Measurements from ENCODE around the gene RHNO1. TPM values are rescaled to one million over a fixed set of nuclear protein-coding genes. Genes with fewer than 3 reads are reported as not detected.

RHNO1 gene
- total RNA-seq, 1 experiment from 2014 or later, result 77.9 TPM

GRCh38 chr12:2833327-2833726 lies 43.7 kb upstream of the RHNO1 start:
- H2AFZ ChIP-seq, result no peak overlapping the region
- no TSS peak for BruUV-seq (replicated peaks)
- H3K9me3 ChIP-seq (ENCODE audit: insufficient read depth, low read depth), result no peaks in the 10 kb centered on the region
- no peak overlapping the region for H3K27ac ChIP-seq
- no peaks in the 10 kb centered on the region for H3K36me3 ChIP-seq (ENCODE audit: low read depth)
- H3K9me2 ChIP-seq (ENCODE audit: insufficient read depth), result no peaks in the 10 kb centered on the region
- TF ChIP-seq EZH2 (IDR thresholded peaks at IDR 0.05; ENCODE audit: low read depth) (no peak), CTCF (conservative IDR thresholded peaks at IDR 0.05) (no peak)
- intact Hi-C loops (cut with micrococcal nuclease; ENCODE audit: unreplicated experiment), result no loop called here
- H4K20me1 ChIP-seq (ENCODE audit: insufficient read depth), result no peaks in the 10 kb centered on the region
- DNase-seq, result no peak
- H3K4me3 ChIP-seq, result no peak overlapping the region
- no peaks in the 10 kb centered on the region for H3K4me1 ChIP-seq (replicated peaks; ENCODE audit: insufficient read depth)
- H3K4me2 ChIP-seq, result no peak overlapping the region
- ChIA-PET POLR2A (ENCODE audit: unreplicated experiment) (no interaction called here), CTCF (no interaction called here)
- H3K27me3 ChIP-seq (ENCODE audit: insufficient read depth, low read depth), result no peaks in the 10 kb centered on the region
- H3F3A ChIP-seq (ENCODE audit: insufficient read depth, low read depth), result peaks cover 6% of the 10 kb centered on the region; the same call in 1 of the 2 replicates
- H3K79me2 ChIP-seq (ENCODE audit: low read depth), result no peaks in the 10 kb centered on the region

GRCh38 chr12:2833810-2834209 lies 43.2 kb upstream of the RHNO1 start:
- POLR2A ChIA-PET (ENCODE audit: unreplicated experiment), result no interaction called here

GRCh38 chr12:2834581-2835491 lies 42.2 kb upstream of the RHNO1 start, which contains the start of gene NRIP2:
NRIP2 (minus strand) TSS chr12:2835035; CDS start chr12:2834983, 52 bp downstream.
- Histone ChIP-seq H3K4me2 (no peak within 1 kb of the TSS), H3K36me3 (ENCODE audit: low read depth) (no peaks in the 10 kb centered on the region), H3K9me2 (ENCODE audit: insufficient read depth) (no peaks in the 10 kb centered on the region), H3K79me2 (ENCODE audit: low read depth) (no peaks in the 10 kb centered on the region), H3K4me1 (replicated peaks; ENCODE audit: insufficient read depth) (no peaks in the 10 kb centered on the region), H3K27ac (no peak within 1 kb of the TSS), H3K4me3 (no peak within 1 kb of the TSS), H4K20me1 (ENCODE audit: insufficient read depth) (no peaks in the 10 kb centered on the region), H3F3A (ENCODE audit: insufficient read depth, low read depth) (peaks cover 6% of the 10 kb centered on the region; the same call in 1 of the 2 replicates), H3K9me3 (ENCODE audit: insufficient read depth, low read depth) (no peaks in the 10 kb centered on the region), H2AFZ (no peak within 1 kb of the TSS), H3K27me3 (ENCODE audit: insufficient read depth, low read depth) (no peaks in the 10 kb centered on the region)
- POLR2A ChIA-PET (ENCODE audit: unreplicated experiment), result interaction anchor here (0.6 kb wide), 1 partner anchor 27 kb away, joined by 7 read pairs; no protein-coding TSS in a partner anchor
- no peak for TF ChIP-seq CTCF (conservative IDR thresholded peaks at IDR 0.05)
- TF ChIP-seq EZH2 (IDR thresholded peaks at IDR 0.05; ENCODE audit: low read depth), result no peak
- DNase-seq, result no peak
- no TSS peak for BruUV-seq (replicated peaks)
- intact Hi-C loops (cut with micrococcal nuclease; ENCODE audit: unreplicated experiment), result no loop called here
- CTCF ChIA-PET, result no interaction called here

More at GRCh38 chr12:2833810-2834209, 43.2 kb upstream of the RHNO1 start:
- no peak for DNase-seq
- H3K27ac ChIP-seq, result no peak overlapping the region
- H3K79me2 ChIP-seq (ENCODE audit: low read depth), result no peaks in the 10 kb centered on the region
- H3K4me1 ChIP-seq (replicated peaks; ENCODE audit: insufficient read depth), result no peaks in the 10 kb centered on the region
- H3K27me3 ChIP-seq (ENCODE audit: insufficient read depth, low read depth), result no peaks in the 10 kb centered on the region
- no peak overlapping the region for H3K4me2 ChIP-seq
- no peaks in the 10 kb centered on the region for H3K9me2 ChIP-seq (ENCODE audit: insufficient read depth)
- BruUV-seq (replicated peaks), result no TSS peak
- peaks cover 6% of the 10 kb centered on the region; the same call in 1 of the 2 replicates for H3F3A ChIP-seq (ENCODE audit: insufficient read depth, low read depth)
- no peak overlapping the region for H3K4me3 ChIP-seq
- no peaks in the 10 kb centered on the region for H4K20me1 ChIP-seq (ENCODE audit: insufficient read depth)
- H3K36me3 ChIP-seq (ENCODE audit: low read depth), result no peaks in the 10 kb centered on the region
- intact Hi-C loops (cut with micrococcal nuclease; ENCODE audit: unreplicated experiment), result no loop called here
- no peak for TF ChIP-seq EZH2 (IDR thresholded peaks at IDR 0.05; ENCODE audit: low read depth)
- no peak for TF ChIP-seq CTCF (conservative IDR thresholded peaks at IDR 0.05)
- H2AFZ ChIP-seq, result no peak overlapping the region
- CTCF ChIA-PET, result no interaction called here
- H3K9me3 ChIP-seq (ENCODE audit: insufficient read depth, low read depth), result no peaks in the 10 kb centered on the region
